ENCODE data around the gene AJAP1. TPM values are rescaled to one million over a fixed set of nuclear protein-coding genes. Genes with fewer than 3 reads are reported as not detected.
"Not testable (repeated sequence)": the region's sequence is repeated elsewhere in the genome, so short reads cannot be mapped to it uniquely, and the experiment has no call there.

The AJAP1 gene
- total and polyA plus RNA-seq, 9 donors, result 0.37 to 1.3 (median 0.74) TPM

GRCh38 chr1:4664606-4665005, 10.2 kb downstream of the AJAP1 start:
- no peaks in the 10 kb centered on the region for H3K9me3 ChIP-seq (replicated peaks; ENCODE audit: control insufficient read depth, low read depth, low read length)
- DNase-seq, result no peak
- peaks cover under 1% of the 10 kb centered on the region for H3K4me1 ChIP-seq (ENCODE audit: control insufficient read depth, insufficient read depth, low read length)
- 82% methylated on average over 6 of the region's 8 CpGs for WGBS (ENCODE audit: insufficient coverage)
- H3K4me3 ChIP-seq (ENCODE audit: low read length), result no peak overlapping the region
- H3K27me3 ChIP-seq (ENCODE audit: control insufficient read depth, insufficient read depth, low read length), result peaks cover 26% of the 10 kb centered on the region
- H3K36me3 ChIP-seq (ENCODE audit: control insufficient read depth, insufficient read depth, low read length), result no peaks in the 10 kb centered on the region
- H3K27ac ChIP-seq (ENCODE audit: low read length), result no peak overlapping the region

GRCh38 chr1:4665456-4665855, 11.0 kb downstream of the AJAP1 start:
- H3K4me3 ChIP-seq (ENCODE audit: low read length), result no peak overlapping the region
- H3K9me3 ChIP-seq (replicated peaks; ENCODE audit: control insufficient read depth, low read depth, low read length), result no peaks in the 10 kb centered on the region
- peaks cover 22% of the 10 kb centered on the region for H3K27me3 ChIP-seq (ENCODE audit: control insufficient read depth, insufficient read depth, low read length)
- no peak overlapping the region for H3K27ac ChIP-seq (ENCODE audit: low read length)
- H3K36me3 ChIP-seq (ENCODE audit: control insufficient read depth, insufficient read depth, low read length), result no peaks in the 10 kb centered on the region
- H3K4me1 ChIP-seq (ENCODE audit: control insufficient read depth, insufficient read depth, low read length), result no peaks in the 10 kb centered on the region
- DNase-seq, result no peak
- 50% methylated on average over 6 of the region's 9 CpGs for WGBS (ENCODE audit: insufficient coverage)

- not testable (repeated sequence) for H3K36me3 ChIP-seq (ENCODE audit: control insufficient read depth, insufficient read depth, low read length); DNase-seq; H3K4me3 ChIP-seq (ENCODE audit: low read length); H3K27ac ChIP-seq (ENCODE audit: low read length); H3K4me1 ChIP-seq (ENCODE audit: control insufficient read depth, insufficient read depth, low read length); H3K9me3 ChIP-seq (replicated peaks; ENCODE audit: control insufficient read depth, low read depth, low read length)
- WGBS (ENCODE audit: insufficient coverage), result 76% methylated on average over 17 of the region's 19 CpGs
- H3K27me3 ChIP-seq (ENCODE audit: control insufficient read depth, insufficient read depth, low read length), result peaks cover 22% of the 10 kb centered on the region
Measured at GRCh38 chr1:4666683-4667082, 12.3 kb downstream of the AJAP1 start.

GRCh38 chr1:4668743-4669700, 14.6 kb downstream of the AJAP1 start:
- Histone ChIP-seq H3K27me3 (ENCODE audit: control insufficient read depth, insufficient read depth, low read length) (peaks cover 13% of the 10 kb centered on the region), H3K4me1 (ENCODE audit: control insufficient read depth, insufficient read depth, low read length) (no peaks in the 10 kb centered on the region), H3K9me3 (replicated peaks; ENCODE audit: control insufficient read depth, low read depth, low read length) (no peaks in the 10 kb centered on the region), H3K4me3 (ENCODE audit: low read length) (no peak overlapping the region), H3K36me3 (ENCODE audit: control insufficient read depth, insufficient read depth, low read length) (no peaks in the 10 kb centered on the region), H3K27ac (ENCODE audit: low read length) (no peak overlapping the region)
- WGBS (ENCODE audit: insufficient coverage), result 20% methylated on average over 3 of the region's 13 CpGs
- no peak for DNase-seq

GRCh38 chr1:4670265-4670664, 15.9 kb downstream of the AJAP1 start:
- no peaks in the 10 kb centered on the region for H3K4me1 ChIP-seq (ENCODE audit: control insufficient read depth, insufficient read depth, low read length)
- peaks cover 3% of the 10 kb centered on the region for H3K27me3 ChIP-seq (ENCODE audit: control insufficient read depth, insufficient read depth, low read length)
- H3K27ac ChIP-seq (ENCODE audit: low read length), result no peak overlapping the region
- DNase-seq, result no peak
- WGBS (ENCODE audit: insufficient coverage), result 41% methylated on average over 4 of the region's 4 CpGs
- no peak overlapping the region for H3K4me3 ChIP-seq (ENCODE audit: low read length)
- H3K9me3 ChIP-seq (replicated peaks; ENCODE audit: control insufficient read depth, low read depth, low read length), result no peaks in the 10 kb centered on the region
- H3K36me3 ChIP-seq (ENCODE audit: control insufficient read depth, insufficient read depth, low read length), result no peaks in the 10 kb centered on the region

- no peak overlapping the region for H3K27ac ChIP-seq (ENCODE audit: low read length)
- WGBS (ENCODE audit: insufficient coverage), result 76% methylated on average over 8 of the region's 13 CpGs
- H3K27me3 ChIP-seq (ENCODE audit: control insufficient read depth, insufficient read depth, low read length), result peaks cover 2% of the 10 kb centered on the region
Measured at GRCh38 chr1:4671828-4672227, 17.4 kb downstream of the AJAP1 start.

GRCh38 chr1:4673494-4673893, 19.1 kb downstream of the AJAP1 start:
- Histone ChIP-seq H3K9me3 (replicated peaks; ENCODE audit: control insufficient read depth, low read depth, low read length) (peaks cover 6% of the 10 kb centered on the region), H3K4me3 (ENCODE audit: low read length) (no peak overlapping the region), H3K27me3 (ENCODE audit: control insufficient read depth, insufficient read depth, low read length) (peaks cover 2% of the 10 kb centered on the region), H3K4me1 (ENCODE audit: control insufficient read depth, insufficient read depth, low read length) (no peaks in the 10 kb centered on the region), H3K27ac (ENCODE audit: low read length) (no peak overlapping the region), H3K36me3 (ENCODE audit: control insufficient read depth, insufficient read depth, low read length) (no peaks in the 10 kb centered on the region)
- no peak for DNase-seq
- 65% methylated on average over 5 of the region's 9 CpGs for WGBS (ENCODE audit: insufficient coverage)

More at GRCh38 chr1:4671828-4672227, 17.4 kb downstream of the AJAP1 start:
- Histone ChIP-seq H3K9me3 (replicated peaks; ENCODE audit: control insufficient read depth, low read depth, low read length) (no peaks in the 10 kb centered on the region), H3K4me3 (ENCODE audit: low read length) (no peak overlapping the region), H3K36me3 (ENCODE audit: control insufficient read depth, insufficient read depth, low read length) (no peaks in the 10 kb centered on the region), H3K4me1 (ENCODE audit: control insufficient read depth, insufficient read depth, low read length) (no peaks in the 10 kb centered on the region)
- no peak for DNase-seq

- WGBS (ENCODE audit: insufficient coverage), result 81% methylated on average over 4 of the region's 5 CpGs
- DNase-seq, result no peak
- Histone ChIP-seq H3K27ac (ENCODE audit: low read length) (no peak overlapping the region), H3K9me3 (replicated peaks; ENCODE audit: control insufficient read depth, low read depth, low read length) (peaks cover 6% of the 10 kb centered on the region), H3K27me3 (ENCODE audit: control insufficient read depth, insufficient read depth, low read length) (peaks cover 2% of the 10 kb centered on the region), H3K4me3 (ENCODE audit: low read length) (no peak overlapping the region), H3K36me3 (ENCODE audit: control insufficient read depth, insufficient read depth, low read length) (no peaks in the 10 kb centered on the region), H3K4me1 (ENCODE audit: control insufficient read depth, insufficient read depth, low read length) (no peaks in the 10 kb centered on the region)
Measured at GRCh38 chr1:4674117-4674516, 19.7 kb downstream of the AJAP1 start.

- no peak for DNase-seq
- Histone ChIP-seq H3K9me3 (replicated peaks; ENCODE audit: control insufficient read depth, low read depth, low read length) (peaks cover 6% of the 10 kb centered on the region), H3K4me3 (ENCODE audit: low read length) (no peak overlapping the region), H3K27ac (ENCODE audit: low read length) (no peak overlapping the region), H3K4me1 (ENCODE audit: control insufficient read depth, insufficient read depth, low read length) (no peaks in the 10 kb centered on the region), H3K36me3 (ENCODE audit: control insufficient read depth, insufficient read depth, low read length) (no peaks in the 10 kb centered on the region), H3K27me3 (ENCODE audit: control insufficient read depth, insufficient read depth, low read length) (peaks cover 2% of the 10 kb centered on the region)
- WGBS (ENCODE audit: insufficient coverage), result 79% methylated on average over 12 of the region's 13 CpGs
Measured at GRCh38 chr1:4674676-4675075, 20.3 kb downstream of the AJAP1 start.

- Histone ChIP-seq H3K27me3 (ENCODE audit: control insufficient read depth, insufficient read depth, low read length) (peaks cover 2% of the 10 kb centered on the region), H3K9me3 (replicated peaks; ENCODE audit: control insufficient read depth, low read depth, low read length) (peaks cover 6% of the 10 kb centered on the region), H3K4me1 (ENCODE audit: control insufficient read depth, insufficient read depth, low read length) (no peaks in the 10 kb centered on the region), H3K27ac (ENCODE audit: low read length) (no peak overlapping the region), H3K36me3 (ENCODE audit: control insufficient read depth, insufficient read depth, low read length) (no peaks in the 10 kb centered on the region), H3K4me3 (ENCODE audit: low read length) (no peak overlapping the region)
- 77% methylated on average over 14 of the region's 21 CpGs for WGBS (ENCODE audit: insufficient coverage)
- no peak for DNase-seq
Measured at GRCh38 chr1:4675454-4676186, 21.2 kb downstream of the AJAP1 start.
